HEK293 (cell line): Measurements from ENCODE around the gene KLHL28.

Experiments used
- CTCF ChIA-PET: fragments of 350-600 bp; formaldehyde crosslinking; extraction: SDS; loops from one replicate; lab custom pipeline; 2021; ENCODE audit warnings: antibody characterized with exemption; lab: Yijun Ruan, JAX
- POLR2A ChIA-PET: fragments of 300-600 bp; formaldehyde crosslinking; extraction: SDS; loops from one replicate; lab custom pipeline; 2020; ENCODE audit warnings: antibody characterized with exemption, inconsistent platforms; lab: Yijun Ruan, JAX
- H3K27ac ChIP-seq: fragments of 200-500 bp; sonication (Bioruptor generic); 2 replicates; pipeline ENCODE4 v1.5.1; 2014; ENCODE audit warnings: low read depth, low read length, control low read depth, inconsistent platforms; ENCODE audit errors: extremely low read depth
- H3K36me3 ChIP-seq, 2 experiments: fragments of 200-500 bp in 1 of 2; sonication (Bioruptor generic) in 1 of 2; 1 replicate in 1 of 2; 2 replicates in 1 of 2; pipeline ENCODE4 v1.5.1; 2014 to 2017; ENCODE audit warnings: inconsistent platforms in 2 of 2, low read length in 2 of 2; ENCODE audit not compliant: control insufficient read depth in 2 of 2, insufficient read depth in 1 of 2
- H3K4me1 ChIP-seq: fragments of 200-500 bp; sonication (Bioruptor generic); 2 replicates; pipeline ENCODE4 v1.5.1; 2014; ENCODE audit warnings: mild to moderate bottlenecking, low read length, inconsistent platforms; ENCODE audit not compliant: control insufficient read depth, insufficient read depth
- H3K4me3 ChIP-seq: 2 replicates; pipeline ENCODE4 v1.5.1; 2011; ENCODE audit warnings: low read depth, mild to moderate bottlenecking, control low read depth, low read length, moderate library complexity
- H3K9me3 ChIP-seq: fragments of 200-500 bp; sonication (Bioruptor generic); 2 replicates; pipeline ENCODE4 v1.5.1; 2014; ENCODE audit warnings: low read depth, low read length, inconsistent platforms; ENCODE audit not compliant: control insufficient read depth, insufficient read depth
- GFI1B ChIP-seq: fragments of 450-650 bp; formaldehyde crosslinking; IDR thresholded peaks from 2 replicates; pipeline ENCODE4 v1.5.1; 2016; ENCODE audit warnings: missing biosample characterization, missing genetic modification characterization
- GLI4 ChIP-seq: fragments of 450-650 bp; formaldehyde crosslinking; IDR thresholded peaks from 2 replicates; pipeline ENCODE4 v1.5.1; 2016; ENCODE audit warnings: missing biosample characterization, missing genetic modification characterization
- HOXC10 ChIP-seq: sonication (generic); formaldehyde crosslinking; IDR thresholded peaks from 2 replicates; pipeline ENCODE4 v1.8.1; 2023; ENCODE audit warnings: mild to moderate bottlenecking, missing genetic modification reagents
- KLF1 ChIP-seq: fragments of 450-650 bp; formaldehyde crosslinking; IDR thresholded peaks from 2 replicates; pipeline ENCODE4 v1.5.1; 2016; ENCODE audit warnings: missing biosample characterization, missing genetic modification characterization
- SCRT1 ChIP-seq: fragments of 450-650 bp; formaldehyde crosslinking; IDR thresholded peaks from 2 replicates; pipeline ENCODE4 v1.5.1; 2016; ENCODE audit warnings: missing biosample characterization, missing genetic modification characterization, borderline replicate concordance
- YY2 ChIP-seq: fragments of 450-650 bp; formaldehyde crosslinking; IDR thresholded peaks from 2 replicates; pipeline ENCODE4 v1.5.1; 2016; ENCODE audit warnings: missing biosample characterization, missing genetic modification characterization
- ZBTB1 ChIP-seq: fragments of 450-650 bp; formaldehyde crosslinking; IDR thresholded peaks from 2 replicates; pipeline ENCODE4 v1.5.1; 2016; ENCODE audit warnings: missing biosample characterization, missing genetic modification characterization
- ZBTB6 ChIP-seq: fragments of 450-650 bp; formaldehyde crosslinking; IDR thresholded peaks from 2 replicates; pipeline ENCODE4 v1.5.1; 2017; ENCODE audit warnings: missing biosample characterization, missing genetic modification characterization
- ZNF155 ChIP-seq: fragments of 450-650 bp; formaldehyde crosslinking; IDR thresholded peaks from 2 replicates; pipeline ENCODE4 v1.5.1; 2016; ENCODE audit warnings: missing biosample characterization, missing genetic modification characterization
- ZNF157 ChIP-seq: fragments of 450-650 bp; formaldehyde crosslinking; IDR thresholded peaks from 2 replicates; pipeline ENCODE4 v1.5.1; 2016; ENCODE audit warnings: missing biosample characterization, missing genetic modification characterization
- ZNF19 ChIP-seq: fragments of 450-650 bp; formaldehyde crosslinking; IDR thresholded peaks from 2 replicates; pipeline ENCODE4; 2016; ENCODE audit warnings: missing biosample characterization, missing genetic modification characterization, low read depth
- ZNF2 ChIP-seq: fragments of 450-650 bp; formaldehyde crosslinking; IDR thresholded peaks from 2 replicates; pipeline ENCODE4 v1.5.1; 2016; ENCODE audit warnings: missing biosample characterization, missing genetic modification characterization
- ZNF292 ChIP-seq: fragments of 450-650 bp; formaldehyde crosslinking; IDR thresholded peaks from 2 replicates; pipeline ENCODE4 v1.5.1; 2016; ENCODE audit warnings: low read depth, missing biosample characterization, missing genetic modification characterization, borderline replicate concordance
- ZNF423 ChIP-seq: fragments of 450-650 bp; formaldehyde crosslinking; IDR thresholded peaks from 2 replicates; pipeline ENCODE4 v1.5.1; 2016; ENCODE audit warnings: missing biosample characterization, missing genetic modification characterization
- ZNF433 ChIP-seq: fragments of 450-650 bp; formaldehyde crosslinking; IDR thresholded peaks from 2 replicates; pipeline ENCODE4 v1.5.1; 2016; ENCODE audit warnings: missing biosample characterization, missing genetic modification characterization, low read depth
- ZNF514 ChIP-seq: fragments of 450-650 bp; formaldehyde crosslinking; IDR thresholded peaks from 2 replicates; pipeline ENCODE4 v1.5.1; 2016; ENCODE audit warnings: missing biosample characterization, missing genetic modification characterization
- ZNF529 ChIP-seq: fragments of 450-650 bp; formaldehyde crosslinking; IDR thresholded peaks from 2 replicates; pipeline ENCODE4 v1.5.1; 2017; ENCODE audit warnings: missing genetic modification characterization, missing biosample characterization; ENCODE audit not compliant: insufficient replicate concordance
- ZNF555 ChIP-seq: fragments of 450-650 bp; formaldehyde crosslinking; conservative IDR thresholded peaks from 2 replicates; pipeline ENCODE4 v1.5.1; 2017; ENCODE audit warnings: missing biosample characterization, mild to moderate bottlenecking, missing genetic modification characterization, inconsistent platforms
- ZNF561 ChIP-seq: fragments of 450-650 bp; IDR thresholded peaks from 2 replicates; pipeline ENCODE4 v1.5.1; 2018; ENCODE audit warnings: missing biosample characterization, missing genetic modification characterization, borderline replicate concordance
- ZNF571 ChIP-seq: fragments of 450-650 bp; formaldehyde crosslinking; IDR thresholded peaks from 2 replicates; pipeline ENCODE4 v1.5.0; 2017; ENCODE audit warnings: missing biosample characterization, missing genetic modification characterization
- ZNF660 ChIP-seq: fragments of 450-650 bp; IDR thresholded peaks from 2 replicates; pipeline ENCODE4 v1.5.1; 2018; ENCODE audit warnings: missing biosample characterization, mild to moderate bottlenecking, missing genetic modification characterization
- ZNF837 ChIP-seq: fragments of 450-650 bp; formaldehyde crosslinking; IDR thresholded peaks from 2 replicates; pipeline ENCODE4 v1.5.1; 2016; ENCODE audit warnings: missing biosample characterization, missing genetic modification characterization
- TF ChIP-seq, protein P1 (sequence below): fragments of 450-650 bp; formaldehyde crosslinking; conservative IDR thresholded peaks from 2 replicates; pipeline ENCODE4 v1.5.1; 2016; ENCODE audit warnings: low read depth, missing biosample characterization, missing genetic modification characterization
- TF ChIP-seq, protein P2 (sequence below): fragments of 450-650 bp; formaldehyde crosslinking; IDR thresholded peaks from 2 replicates; pipeline ENCODE4 v1.5.1; 2016; ENCODE audit warnings: missing biosample characterization, missing genetic modification characterization
- TF ChIP-seq, protein P3 (sequence below): fragments of 450-650 bp; formaldehyde crosslinking; IDR thresholded peaks from 2 replicates; pipeline ENCODE4 v1.5.1; 2016; ENCODE audit warnings: missing biosample characterization, missing genetic modification characterization
- TF ChIP-seq, protein P4 (sequence below): fragments of 450-650 bp; formaldehyde crosslinking; IDR thresholded peaks from 2 replicates; pipeline ENCODE4 v1.5.1; 2016; ENCODE audit warnings: missing biosample characterization, missing genetic modification characterization

KLHL28 gene

DNA sequence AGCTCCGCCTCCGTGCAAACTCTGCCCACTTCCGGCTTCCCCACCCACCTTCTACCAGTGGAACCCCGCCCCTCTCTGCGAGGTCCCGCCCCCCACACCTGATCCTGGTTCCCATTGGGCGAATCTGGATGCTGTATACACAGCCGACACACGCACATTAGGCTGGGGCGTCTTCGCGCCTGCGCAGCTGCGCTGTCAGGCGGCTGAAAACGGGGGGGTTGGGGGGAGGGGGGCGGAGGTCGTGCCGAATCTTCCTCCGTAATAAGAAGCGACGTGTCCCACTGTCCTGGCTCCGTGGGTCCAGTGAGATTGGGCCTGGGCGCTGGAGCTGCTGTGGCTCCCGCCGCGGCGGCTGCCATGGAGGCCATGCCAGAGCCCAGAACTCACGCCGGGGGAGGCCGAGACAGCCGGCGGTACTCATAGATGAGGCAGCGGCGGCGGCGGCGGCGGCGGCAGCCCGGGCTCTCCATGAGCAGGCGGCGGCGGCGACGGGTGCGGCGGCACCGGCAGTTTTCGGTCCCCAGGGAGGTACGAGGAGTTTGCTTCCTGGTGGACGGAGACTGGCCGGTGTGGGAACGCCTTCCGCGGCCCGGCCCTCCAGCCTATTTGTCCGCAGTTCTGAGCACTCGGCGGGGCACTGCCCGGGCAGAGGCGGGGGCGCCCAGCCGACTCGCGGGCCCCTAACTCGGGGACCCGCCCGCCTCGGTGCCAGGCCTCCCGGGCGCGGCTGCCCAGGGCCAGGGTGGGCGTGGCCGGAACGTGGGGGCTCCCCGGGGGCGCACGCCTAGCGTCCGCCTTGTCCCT, 64.5 kb downstream of the KLHL28 start:
- ChIA-PET CTCF (interaction anchor here (0.5 kb wide), 1 partner anchor 212 kb away, joined by 3 read pairs; no protein-coding TSS in a partner anchor), POLR2A (interaction anchor here (0.7 to 2.9 kb wide), 3 partner anchors 9 to 234 kb away, joined by 4 to 23 read pairs (median 4); partner anchors contain the start of genes KLHL28 and TOGARAM1)
- H3K4me3 ChIP-seq = peak overlapping the region; percentile 97
- H3K36me3 ChIP-seq = no peaks in the 10 kb centered on the region; a peak in 1 of 3 replicates
- H3K4me1 ChIP-seq = no peaks in the 10 kb centered on the region
- peak overlapping the region; percentile 94 for H3K27ac ChIP-seq
- no peaks in the 10 kb centered on the region for H3K9me3 ChIP-seq
- TF ChIP-seq ZNF292 (tag by site-specific recombination) (no peak), ZNF155 (tag by site-specific recombination) (no peak), ZNF529 (tag by site-specific recombination) (no peak), ZNF561 (no peak), GFI1B (tag by site-specific recombination) (no peak), ZNF555 (tag by site-specific recombination) (no peak), GLI4 (tag by site-specific recombination) (no peak), ZNF571 (tag by site-specific recombination) (no peak), ZNF660 (tag by site-specific recombination) (no peak), ZNF157 (tag by site-specific recombination) (no peak), ZNF514 (no peak), ZNF423 (tag by site-specific recombination) (no peak), ZNF19 (no peak), ZBTB1 (tag by site-specific recombination) (no peak), SCRT1 (tag by site-specific recombination) (no peak), ZNF837 (tag by site-specific recombination) (no peak), ZBTB6 (tag by site-specific recombination) (peak; percentile 93), ZNF433 (no peak), HOXC10 (CRISPR knock-in tag) (no peak), YY2 (no peak), ZNF2 (tag by site-specific recombination) (no peak), KLF1 (no peak)
- TF ChIP-seq, protein P1, sequence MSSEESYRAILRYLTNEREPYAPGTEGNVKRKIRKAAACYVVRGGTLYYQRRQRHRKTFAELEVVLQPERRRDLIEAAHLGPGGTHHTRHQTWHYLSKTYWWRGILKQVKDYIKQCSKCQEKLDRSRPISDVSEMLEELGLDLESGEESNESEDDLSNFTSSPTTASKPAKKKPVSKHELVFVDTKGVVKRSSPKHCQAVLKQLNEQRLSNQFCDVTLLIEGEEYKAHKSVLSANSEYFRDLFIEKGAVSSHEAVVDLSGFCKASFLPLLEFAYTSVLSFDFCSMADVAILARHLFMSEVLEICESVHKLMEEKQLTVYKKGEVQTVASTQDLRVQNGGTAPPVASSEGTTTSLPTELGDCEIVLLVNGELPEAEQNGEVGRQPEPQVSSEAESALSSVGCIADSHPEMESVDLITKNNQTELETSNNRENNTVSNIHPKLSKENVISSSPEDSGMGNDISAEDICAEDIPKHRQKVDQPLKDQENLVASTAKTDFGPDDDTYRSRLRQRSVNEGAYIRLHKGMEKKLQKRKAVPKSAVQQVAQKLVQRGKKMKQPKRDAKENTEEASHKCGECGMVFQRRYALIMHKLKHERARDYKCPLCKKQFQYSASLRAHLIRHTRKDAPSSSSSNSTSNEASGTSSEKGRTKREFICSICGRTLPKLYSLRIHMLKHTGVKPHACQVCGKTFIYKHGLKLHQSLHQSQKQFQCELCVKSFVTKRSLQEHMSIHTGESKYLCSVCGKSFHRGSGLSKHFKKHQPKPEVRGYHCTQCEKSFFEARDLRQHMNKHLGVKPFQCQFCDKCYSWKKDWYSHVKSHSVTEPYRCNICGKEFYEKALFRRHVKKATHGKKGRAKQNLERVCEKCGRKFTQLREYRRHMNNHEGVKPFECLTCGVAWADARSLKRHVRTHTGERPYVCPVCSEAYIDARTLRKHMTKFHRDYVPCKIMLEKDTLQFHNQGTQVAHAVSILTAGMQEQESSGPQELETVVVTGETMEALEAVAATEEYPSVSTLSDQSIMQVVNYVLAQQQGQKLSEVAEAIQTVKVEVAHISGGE (tag by site-specific recombination) = peak; percentile 60
- TF ChIP-seq, protein P2, sequence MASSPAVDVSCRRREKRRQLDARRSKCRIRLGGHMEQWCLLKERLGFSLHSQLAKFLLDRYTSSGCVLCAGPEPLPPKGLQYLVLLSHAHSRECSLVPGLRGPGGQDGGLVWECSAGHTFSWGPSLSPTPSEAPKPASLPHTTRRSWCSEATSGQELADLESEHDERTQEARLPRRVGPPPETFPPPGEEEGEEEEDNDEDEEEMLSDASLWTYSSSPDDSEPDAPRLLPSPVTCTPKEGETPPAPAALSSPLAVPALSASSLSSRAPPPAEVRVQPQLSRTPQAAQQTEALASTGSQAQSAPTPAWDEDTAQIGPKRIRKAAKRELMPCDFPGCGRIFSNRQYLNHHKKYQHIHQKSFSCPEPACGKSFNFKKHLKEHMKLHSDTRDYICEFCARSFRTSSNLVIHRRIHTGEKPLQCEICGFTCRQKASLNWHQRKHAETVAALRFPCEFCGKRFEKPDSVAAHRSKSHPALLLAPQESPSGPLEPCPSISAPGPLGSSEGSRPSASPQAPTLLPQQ (tag by site-specific recombination) = 0 out of 2 replicates have a peak, but pooled peaks have one; percentile 14
- TF ChIP-seq, protein P3, sequence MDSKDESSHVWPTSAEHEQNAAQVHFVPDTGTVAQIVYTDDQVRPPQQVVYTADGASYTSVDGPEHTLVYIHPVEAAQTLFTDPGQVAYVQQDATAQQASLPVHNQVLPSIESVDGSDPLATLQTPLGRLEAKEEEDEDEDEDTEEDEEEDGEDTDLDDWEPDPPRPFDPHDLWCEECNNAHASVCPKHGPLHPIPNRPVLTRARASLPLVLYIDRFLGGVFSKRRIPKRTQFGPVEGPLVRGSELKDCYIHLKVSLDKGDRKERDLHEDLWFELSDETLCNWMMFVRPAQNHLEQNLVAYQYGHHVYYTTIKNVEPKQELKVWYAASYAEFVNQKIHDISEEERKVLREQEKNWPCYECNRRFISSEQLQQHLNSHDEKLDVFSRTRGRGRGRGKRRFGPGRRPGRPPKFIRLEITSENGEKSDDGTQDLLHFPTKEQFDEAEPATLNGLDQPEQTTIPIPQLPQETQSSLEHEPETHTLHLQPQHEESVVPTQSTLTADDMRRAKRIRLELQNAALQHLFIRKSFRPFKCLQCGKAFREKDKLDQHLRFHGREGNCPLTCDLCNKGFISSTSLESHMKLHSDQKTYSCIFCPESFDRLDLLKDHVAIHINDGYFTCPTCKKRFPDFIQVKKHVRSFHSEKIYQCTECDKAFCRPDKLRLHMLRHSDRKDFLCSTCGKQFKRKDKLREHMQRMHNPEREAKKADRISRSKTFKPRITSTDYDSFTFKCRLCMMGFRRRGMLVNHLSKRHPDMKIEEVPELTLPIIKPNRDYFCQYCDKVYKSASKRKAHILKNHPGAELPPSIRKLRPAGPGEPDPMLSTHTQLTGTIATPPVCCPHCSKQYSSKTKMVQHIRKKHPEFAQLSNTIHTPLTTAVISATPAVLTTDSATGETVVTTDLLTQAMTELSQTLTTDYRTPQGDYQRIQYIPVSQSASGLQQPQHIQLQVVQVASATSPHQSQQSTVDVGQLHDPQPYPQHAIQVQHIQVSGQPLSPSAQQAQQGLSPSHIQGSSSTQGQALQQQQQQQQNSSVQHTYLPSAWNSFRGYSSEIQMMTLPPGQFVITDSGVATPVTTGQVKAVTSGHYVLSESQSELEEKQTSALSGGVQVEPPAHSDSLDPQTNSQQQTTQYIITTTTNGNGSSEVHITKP (tag by site-specific recombination) = no peak
- TF ChIP-seq, protein P4, sequence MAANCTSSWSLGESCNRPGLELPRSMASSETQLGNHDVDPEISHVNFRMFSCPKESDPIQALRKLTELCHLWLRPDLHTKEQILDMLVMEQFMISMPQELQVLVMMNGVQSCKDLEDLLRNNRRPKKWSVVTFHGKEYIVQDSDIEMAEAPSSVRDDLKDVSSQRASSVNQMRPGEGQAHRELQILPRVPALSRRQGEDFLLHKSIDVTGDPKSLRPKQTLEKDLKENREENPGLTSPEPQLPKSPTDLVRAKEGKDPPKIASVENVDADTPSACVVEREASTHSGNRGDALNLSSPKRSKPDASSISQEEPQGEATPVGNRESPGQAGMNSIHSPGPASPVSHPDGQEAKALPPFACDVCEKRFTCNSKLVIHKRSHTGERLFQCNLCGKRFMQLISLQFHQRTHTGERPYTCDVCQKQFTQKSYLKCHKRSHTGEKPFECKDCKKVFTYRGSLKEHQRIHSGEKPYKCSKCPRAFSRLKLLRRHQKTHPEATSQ = no peak
